Heart right ventricle (tissue), 16 donors: Measurements from ENCODE around the gene KIF1B. TPM values are rescaled to one million over a fixed set of nuclear protein-coding genes. Genes with fewer than 3 reads are reported as not detected.

Experiments
- ATAC-seq, 8 donors: fragments of 200-7000 bp; cut with Tn5 transposase; one replicate each; pipeline ENCODE4 v1.9.1; 2020; ENCODE audit warnings: mild to moderate bottlenecking in 8 of 8, moderate library complexity in 8 of 8, moderate number of reproducible peaks in 1 of 8
- DNase-seq, 2 donors: peaks; one replicate each; pipeline ENCODE4 v3.0.0-alpha.2; 2020
- H3K27ac ChIP-seq, 10 donors: fragments of 200-600 bp; sonication (generic) in 2 of 10; one replicate each; pipeline versions ENCODE4 v1.5.0 to v1.8.0; 2020 to 2022; ENCODE audit warnings: mild to moderate bottlenecking in 3 of 10
- H3K27me3 ChIP-seq, 7 donors: fragments of 200-600 bp; one replicate each; pipeline ENCODE4 v1.8.0; 2021 to 2022; ENCODE audit warnings: mild to moderate bottlenecking in 2 of 7
- H3K36me3 ChIP-seq, 9 donors: fragments of 200-600 bp; sonication (generic) in 1 of 9; one replicate each; pipeline versions ENCODE4 v1.5.0 to v1.8.0; 2020 to 2022; ENCODE audit warnings: mild to moderate bottlenecking in 2 of 9
- H3K4me1 ChIP-seq, 9 donors: fragments of 200-600 bp; sonication (generic) in 1 of 9; one replicate each; pipeline versions ENCODE4 v1.5.0 to v1.8.0; 2020 to 2022; ENCODE audit warnings: mild to moderate bottlenecking in 4 of 9
- H3K4me3 ChIP-seq, 10 donors: fragments of 200-600 bp; sonication (generic) in 2 of 10; one replicate each; pipeline versions ENCODE4 v1.5.0 to v1.8.0; 2020 to 2022; ENCODE audit warnings: mild to moderate bottlenecking in 7 of 10, moderate library complexity in 2 of 10
- H3K9me3 ChIP-seq, 11 donors: fragments of 200-600 bp in 10 of 11; sonication (generic) in 2 of 11; one replicate each; pipeline versions ENCODE4 v1.5.0 to v1.8.0; 2013 to 2022; ENCODE audit warnings: mild to moderate bottlenecking in 2 of 11, control low read depth in 1 of 11, moderate library complexity in 1 of 11
- WGBS, 2 donors: extraction: QIAGEN DNeasy Blood & Tissue Kit; methylation state at CpG; one replicate each; pipeline ENCODE4 v1.1.7; 2013; ENCODE audit warnings: inconsistent platforms in 1 of 2; 5-methylcytosine and 5-hydroxymethylcytosine counted together
- intact Hi-C, 10 donors: fragments of 100-400 bp; cut with DNase I; formaldehyde crosslinking; loops; one replicate each; pipeline versions ENCODE4 v1.11.1 to v1.14.2; 2022
- polyA plus RNA-seq, 2 donors: library from polyadenylated mRNA; stranded (reverse); fragments of 200-250 nt; gene quantifications; one replicate each; pipeline ENCODE4 v1.2.3, GENCODE V29; 2013
- total RNA-seq, 10 donors: library from RNA; stranded (reverse); fragmentation: NEBNext Ultra II Directional in 3 of 10; extraction: Animal tissue kit (Norgen Biotek cat#: 25700) in 3 of 10; gene quantifications; one replicate each; pipeline versions ENCODE4 v1.2.1 to v1.2.4, GENCODE V29; 2021 to 2023
- TF ChIP-seq, protein P1 (sequence below), 9 donors: fragments of 200-600 bp; sonication (generic) in 2 of 9; IDR thresholded peaks; one replicate each; pipeline versions ENCODE4 v1.5.0 to v1.8.0; 2021 to 2022; ENCODE audit warnings: antibody characterized with exemption in 9 of 9, mild to moderate bottlenecking in 5 of 9, moderate library complexity in 1 of 9
- donor health status: Arrhythmogenic right ventricular cardiomyopathy.
- donor health status: ischemic (EF 13 %, LVEDD 7.1; RV severe dilation, severe dysfunction).
- donor health status: healthy with polysubstance abuse.
- donor health status: DM: no; HTN: yes; CAD: no.
- donor health status: DM: no; HTN: no; CAD: no.
- donor health status: ischemic (EF 25% LVEDD 6.9; RV normal size, moderate dysfunction).
- donor health status: ischemic (EF 25% LVEDD 5.7; RV mildly dilated, moderate dysfunction).
- donor health status: healthy.
- donor health status: DM: yes; HTN: yes; CAD: no.
- donor health status: Ischemic cardiomyopathy.
- donor health status: ischemic (EF 35%, LVEDD 5.7; RV mildly dilated, moderate dysfunction).
- donor health status: nonischemic (EF 11% LVEDD 7.7; RV severe dilation, severe dysfunction).
- donor health status: DM: yes; HTN: yes; CAD: no.
- donor health status: PGD.
- donor health status: ischemic (EF 29% LVEDD 5.4; RV normal size, mild dysfunction).
- donor health status: nonischemic (EF 23%, LVEDD 6.1; RV moderate dilation, normal function).

The KIF1B gene
- total and polyA plus RNA-seq, 12 donors, result 21.6 to 107 (median 87.5) TPM

DNA sequence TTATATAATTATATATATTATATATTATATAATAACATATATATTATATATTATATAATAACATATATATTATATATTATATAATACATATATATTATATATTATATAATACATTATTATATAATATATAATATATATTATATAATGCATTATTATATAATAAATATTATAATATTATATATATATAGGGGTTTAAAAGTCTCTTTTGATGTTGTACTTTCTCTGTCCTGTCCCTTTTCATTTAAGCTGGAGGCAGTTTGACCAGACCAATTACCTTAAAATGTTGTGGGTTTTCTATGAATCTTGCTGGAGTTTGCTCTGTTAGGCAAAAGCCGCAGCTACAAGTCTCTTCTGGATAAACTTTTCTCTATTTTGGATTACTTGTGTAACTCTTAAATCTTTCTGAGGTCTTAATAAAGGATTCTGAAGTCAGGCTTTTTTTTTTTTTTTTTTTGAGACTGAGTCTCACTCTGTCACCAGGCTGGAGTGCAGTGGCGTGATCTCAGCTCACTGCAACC is 22.2 kb upstream of the KIF1B start:
- WGBS, 2 donors, result 99 to 100% methylated on average over 2 of the region's 2 CpGs
- no peak for DNase-seq
- Histone ChIP-seq H3K4me3 (no peak overlapping the region), H3K27me3 (no peaks in the 10 kb centered on the region), H3K4me1 (no peaks in the 10 kb centered on the region), H3K9me3 (peaks cover 0 to 7% (median 0%) of the 10 kb centered on the region in 11 donors), H3K27ac (no peak overlapping the region), H3K36me3 (no peaks in the 10 kb centered on the region)
- TF ChIP-seq, protein P1, sequence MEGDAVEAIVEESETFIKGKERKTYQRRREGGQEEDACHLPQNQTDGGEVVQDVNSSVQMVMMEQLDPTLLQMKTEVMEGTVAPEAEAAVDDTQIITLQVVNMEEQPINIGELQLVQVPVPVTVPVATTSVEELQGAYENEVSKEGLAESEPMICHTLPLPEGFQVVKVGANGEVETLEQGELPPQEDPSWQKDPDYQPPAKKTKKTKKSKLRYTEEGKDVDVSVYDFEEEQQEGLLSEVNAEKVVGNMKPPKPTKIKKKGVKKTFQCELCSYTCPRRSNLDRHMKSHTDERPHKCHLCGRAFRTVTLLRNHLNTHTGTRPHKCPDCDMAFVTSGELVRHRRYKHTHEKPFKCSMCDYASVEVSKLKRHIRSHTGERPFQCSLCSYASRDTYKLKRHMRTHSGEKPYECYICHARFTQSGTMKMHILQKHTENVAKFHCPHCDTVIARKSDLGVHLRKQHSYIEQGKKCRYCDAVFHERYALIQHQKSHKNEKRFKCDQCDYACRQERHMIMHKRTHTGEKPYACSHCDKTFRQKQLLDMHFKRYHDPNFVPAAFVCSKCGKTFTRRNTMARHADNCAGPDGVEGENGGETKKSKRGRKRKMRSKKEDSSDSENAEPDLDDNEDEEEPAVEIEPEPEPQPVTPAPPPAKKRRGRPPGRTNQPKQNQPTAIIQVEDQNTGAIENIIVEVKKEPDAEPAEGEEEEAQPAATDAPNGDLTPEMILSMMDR (IDR thresholded peaks at IDR 0.05), result no peak
- intact Hi-C loops, result no loop called here
- no peak for ATAC-seq

DNA sequence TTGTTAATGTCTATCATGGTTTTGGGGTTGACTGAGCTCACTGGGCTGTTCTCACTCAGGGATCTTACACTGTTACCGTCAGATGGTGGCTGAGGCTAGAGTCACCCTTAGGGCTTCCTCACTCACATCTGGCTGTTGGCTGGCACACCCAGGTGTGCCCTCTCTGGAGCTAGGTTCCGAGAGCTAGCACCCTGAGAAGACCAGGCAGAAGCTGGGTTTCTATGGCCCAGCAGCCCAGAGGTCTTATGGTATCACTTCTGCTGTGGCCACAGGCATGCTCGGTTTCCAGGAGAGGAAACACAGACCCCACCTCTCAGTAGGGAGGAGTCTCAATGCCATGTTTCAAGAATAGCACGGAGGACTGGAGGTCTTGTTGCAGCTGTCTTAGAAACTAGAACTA is 20.7 kb upstream of the KIF1B start:
- Histone ChIP-seq H3K36me3 (no peaks in the 10 kb centered on the region), H3K27ac (no peak overlapping the region), H3K4me3 (no peak overlapping the region), H3K9me3 (peaks cover 0 to 7% (median 0%) of the 10 kb centered on the region in 11 donors), H3K27me3 (no peaks in the 10 kb centered on the region), H3K4me1 (no peaks in the 10 kb centered on the region)
- no peak for ATAC-seq
- TF ChIP-seq, protein P1 (IDR thresholded peaks at IDR 0.05), result no peak
- 63 to 70% methylated on average over 4 of the region's 4 CpGs for WGBS, 2 donors
- intact Hi-C loops, result no loop called here
- DNase-seq, result no peak

DNA sequence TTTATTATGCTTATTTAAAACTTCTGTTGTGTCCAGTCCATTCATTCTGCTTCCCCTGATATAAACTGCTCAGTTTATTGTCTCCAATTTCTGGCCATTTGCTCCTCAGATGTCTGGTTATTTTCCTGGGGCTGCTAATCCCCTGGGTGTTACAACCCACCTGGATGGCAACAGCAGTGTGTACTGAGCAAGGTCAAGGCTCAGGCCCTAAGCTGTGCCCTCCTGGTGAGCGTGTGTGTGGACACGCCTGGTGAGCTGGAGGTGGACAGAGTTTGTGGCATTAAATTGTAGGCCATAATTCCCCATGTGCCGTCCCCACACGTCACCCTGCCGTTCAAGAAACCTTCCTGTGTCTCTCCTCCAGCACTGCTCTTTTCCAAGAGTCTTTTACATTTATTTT is 18.1 kb upstream of the KIF1B start:
- Histone ChIP-seq H3K36me3 (no peaks in the 10 kb centered on the region), H3K4me3 (no peak overlapping the region), H3K4me1 (no peaks in the 10 kb centered on the region), H3K27me3 (peaks cover 0 to 4% (median 0%) of the 10 kb centered on the region in 7 donors), H3K9me3 (peaks cover 0 to 7% (median 0%) of the 10 kb centered on the region in 11 donors), H3K27ac (no peak overlapping the region)
- ATAC-seq (no peak), DNase-seq (no peak)
- WGBS, 2 donors, result 89 to 95% methylated on average over 5 of the region's 5 CpGs
- TF ChIP-seq, protein P1 (IDR thresholded peaks at IDR 0.05), result no peak
- intact Hi-C loops, result no loop called here

DNA sequence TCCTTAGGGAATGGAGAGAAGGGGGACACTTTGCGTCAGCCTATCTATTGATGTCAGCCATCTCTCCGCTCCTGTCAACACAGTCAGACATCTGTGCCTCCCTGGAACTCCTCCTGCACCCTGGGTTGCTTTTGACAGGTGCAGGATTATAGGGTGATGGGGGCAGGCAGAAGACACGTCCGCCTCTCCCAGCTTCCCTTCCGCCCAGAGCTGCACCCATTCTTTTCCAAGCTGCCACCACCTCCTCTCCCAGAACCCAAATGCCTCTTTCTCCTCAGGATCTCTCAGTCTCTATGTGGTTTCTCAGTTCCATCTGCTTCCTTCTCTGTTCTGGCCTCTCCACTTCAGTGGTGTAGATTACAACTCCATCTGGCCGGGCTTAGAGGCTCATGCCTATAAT is 17.1 kb upstream of the KIF1B start:
- H3K27ac ChIP-seq, result no peak overlapping the region
- peaks cover 0 to 5% (median 0%) of the 10 kb centered on the region in 11 donors for H3K9me3 ChIP-seq
- H3K36me3 ChIP-seq, result no peaks in the 10 kb centered on the region
- peaks cover 0 to 4% (median 0%) of the 10 kb centered on the region in 7 donors for H3K27me3 ChIP-seq
- intact Hi-C loops, result no loop called here
- TF ChIP-seq, protein P1 (IDR thresholded peaks at IDR 0.05), result no peak
- DNase-seq (no peak), ATAC-seq (no peak)
- no peak overlapping the region for H3K4me3 ChIP-seq
- H3K4me1 ChIP-seq, result no peaks in the 10 kb centered on the region
- 68 to 71% methylated on average over 6 of the region's 6 CpGs for WGBS, 2 donors
